H9 (cell line): ENCODE measurements around the gene TIMP1. TPM values are rescaled to one million over a fixed set of nuclear protein-coding genes. Genes with fewer than 3 reads are reported as not detected.
A peak's percentile ranks its signal among the peaks of the same experiment; 100 is the strongest.

ENCODE experiments used
- DNase-seq: peaks from one replicate; pipeline ENCODE4 v3.0.0-alpha.2; 2017
- H2AFZ ChIP-seq: one replicate; pipeline ENCODE4 v1.6.1; 2013; ENCODE audit warnings: mild to moderate bottlenecking, low read length, control low read depth, moderate library complexity
- H2AK5ac ChIP-seq: 2 replicates; pipeline ENCODE4 v1.6.1; 2013; ENCODE audit warnings: low read length, control low read depth, mixed read lengths; ENCODE audit not compliant: insufficient read length
- H2BK120ac ChIP-seq: one replicate; pipeline ENCODE4 v1.6.1; 2013; ENCODE audit warnings: low read depth, mild to moderate bottlenecking, low read length, control low read depth, inconsistent platforms; ENCODE audit not compliant: poor library complexity, severe bottlenecking
- H2BK12ac ChIP-seq: 2 replicates; pipeline ENCODE4 v1.6.1; 2013; ENCODE audit warnings: low read length, control low read depth, mixed read lengths, low read depth; ENCODE audit not compliant: insufficient read length
- H2BK15ac ChIP-seq: 2 replicates; pipeline ENCODE4 v1.6.1; 2013; ENCODE audit warnings: low read depth, low read length, control low read depth
- H2BK20ac ChIP-seq: one replicate; pipeline ENCODE4 v1.6.1; 2013; ENCODE audit warnings: low read depth, mild to moderate bottlenecking, low read length, control low read depth, inconsistent platforms; ENCODE audit not compliant: poor library complexity, severe bottlenecking
- H2BK5ac ChIP-seq: 2 replicates; pipeline ENCODE4 v1.6.1; 2013; ENCODE audit warnings: low read length, control low read depth, mixed read lengths; ENCODE audit not compliant: insufficient read length
- H3K14ac ChIP-seq: 2 replicates; pipeline ENCODE4 v1.6.1; 2013; ENCODE audit warnings: low read length, control low read depth; ENCODE audit not compliant: insufficient read depth
- H3K18ac ChIP-seq: 2 replicates; pipeline ENCODE4 v1.6.1; 2013; ENCODE audit warnings: low read depth, mild to moderate bottlenecking, mixed read lengths, low read length, control low read depth; ENCODE audit not compliant: insufficient read length
- H3K23ac ChIP-seq: 2 replicates; pipeline ENCODE4 v1.6.1; 2013; ENCODE audit warnings: low read length, control low read depth, mixed read lengths, low read depth; ENCODE audit not compliant: insufficient read length
- H3K23me2 ChIP-seq: 2 replicates; pipeline ENCODE4 v1.6.1; 2013; ENCODE audit warnings: low read depth, mild to moderate bottlenecking, mixed read lengths, low read length, control low read depth; ENCODE audit not compliant: insufficient read length, poor library complexity, severe bottlenecking
- H3K27ac ChIP-seq: 2 replicates; pipeline ENCODE4 v1.5.1; 2013; ENCODE audit warnings: low read length, control low read depth, mixed read lengths, low read depth; ENCODE audit not compliant: insufficient read length
- H3K27me3 ChIP-seq: 2 replicates; pipeline ENCODE4 v1.6.1; 2013; ENCODE audit warnings: low read length, control low read depth, inconsistent platforms; ENCODE audit not compliant: insufficient read depth
- H3K4ac ChIP-seq: 2 replicates; pipeline ENCODE4 v1.6.1; 2013; ENCODE audit warnings: low read depth, mild to moderate bottlenecking, control low read depth, inconsistent platforms, low read length, moderate library complexity
- H3K4me1 ChIP-seq: 2 replicates; pipeline ENCODE4 v1.6.1; 2013; ENCODE audit warnings: low read length, control low read depth, inconsistent platforms; ENCODE audit not compliant: insufficient read depth
- H3K4me2 ChIP-seq: 2 replicates; pipeline ENCODE4 v1.6.1; 2013; ENCODE audit warnings: low read length, control low read depth, mixed read lengths; ENCODE audit not compliant: insufficient read length, insufficient read depth
- H3K56ac ChIP-seq: 2 replicates; pipeline ENCODE4 v1.6.1; 2013; ENCODE audit warnings: low read depth, mild to moderate bottlenecking, mixed read lengths, low read length, control low read depth; ENCODE audit not compliant: insufficient read length
- H3K79me1 ChIP-seq: 2 replicates; pipeline ENCODE4 v1.6.1; 2013; ENCODE audit warnings: low read depth, mild to moderate bottlenecking, moderate library complexity, low read length, control low read depth, inconsistent platforms; ENCODE audit not compliant: insufficient read depth, poor library complexity, severe bottlenecking
- H3K79me2 ChIP-seq: 2 replicates; pipeline ENCODE4 v1.6.1; 2013; ENCODE audit warnings: low read length, control low read depth, inconsistent platforms; ENCODE audit not compliant: insufficient read depth
- H3K9ac ChIP-seq: 2 replicates; pipeline ENCODE4 v1.6.1; 2013; ENCODE audit warnings: low read length, control low read depth, mixed read lengths; ENCODE audit not compliant: insufficient read length; ENCODE audit errors: extremely low read depth
- H3K9me3 ChIP-seq: one replicate; pipeline ENCODE4 v1.6.1; 2013; ENCODE audit warnings: low read depth, low read length, inconsistent platforms; ENCODE audit not compliant: control insufficient read depth
- H3T11ph ChIP-seq: one replicate; pipeline ENCODE4 v1.6.1; 2013; ENCODE audit warnings: mild to moderate bottlenecking, low read length, control low read depth, inconsistent platforms
- H4K20me1 ChIP-seq: one replicate; pipeline ENCODE4 v1.6.1; 2013; ENCODE audit not compliant: control insufficient read depth, insufficient read length, insufficient read depth
- H4K5ac ChIP-seq: 2 replicates; pipeline ENCODE4 v1.6.1; 2013; ENCODE audit warnings: low read depth, mild to moderate bottlenecking, mixed read lengths, low read length, control low read depth; ENCODE audit not compliant: insufficient read length
- H4K8ac ChIP-seq: replicated peaks from 2 replicates; pipeline ENCODE4 v1.6.1; 2013; ENCODE audit warnings: low read length, control low read depth, mixed read lengths, low read depth; ENCODE audit not compliant: insufficient read length
- H4K91ac ChIP-seq: 2 replicates; pipeline ENCODE4 v1.6.1; 2013; ENCODE audit warnings: low read depth, mild to moderate bottlenecking, moderate library complexity, mixed read lengths, low read length, control low read depth; ENCODE audit not compliant: insufficient read length
- H3K27ac Mint-ChIP-seq, 3 experiments: 2 replicates in 2 of 3; 3 replicates in 1 of 3; pipeline ENCODE4 v1.8.0; 2020 to 2021; ENCODE audit warnings: mixed read lengths in 3 of 3, mild to moderate bottlenecking in 1 of 3, moderate library complexity in 1 of 3
- H3K27me3 Mint-ChIP-seq: 2 replicates; pipeline ENCODE4 v1.8.0; 2021; ENCODE audit warnings: low read depth, mild to moderate bottlenecking, moderate library complexity, mixed read lengths
- H3K36me3 Mint-ChIP-seq, 3 experiments: 2 replicates in 2 of 3; 3 replicates in 1 of 3; pipeline ENCODE4 v1.8.0; 2020 to 2021; ENCODE audit warnings: low read depth in 3 of 3, mixed read lengths in 3 of 3; ENCODE audit not compliant: insufficient read depth in 1 of 3
- H3K4me1 Mint-ChIP-seq, 2 experiments: 2 replicates each; pipeline ENCODE4 v1.8.0; 2020; ENCODE audit warnings: mixed read lengths in 2 of 2
- H3K4me3 Mint-ChIP-seq, 2 experiments: 2 replicates in 1 of 2; 3 replicates in 1 of 2; pipeline ENCODE4 v1.8.0; 2020 to 2021; ENCODE audit warnings: mild to moderate bottlenecking in 2 of 2, mixed read lengths in 2 of 2, moderate library complexity in 1 of 2
- H3K9me3 Mint-ChIP-seq, 2 experiments: 2 replicates in 1 of 2; 3 replicates in 1 of 2; pipeline ENCODE4 v1.8.0; 2020; ENCODE audit warnings: mild to moderate bottlenecking in 2 of 2, mixed read lengths in 2 of 2, moderate library complexity in 1 of 2
- WGBS: extraction: QIAGEN DNeasy Blood & Tissue Kit; methylation state at CpG from one replicate; pipeline ENCODE4 v1.1.7; 2013; ENCODE audit warnings: missing lambda C conversion rate, low lambda C conversion rate, mixed read lengths; ENCODE audit not compliant: insufficient read length; ENCODE audit errors: extremely low coverage; 5-methylcytosine and 5-hydroxymethylcytosine counted together
- total RNA-seq: library from RNA; stranded (reverse); gene quantifications from 2 replicates; pipeline ENCODE4 v1.2.1, GENCODE V29; 2021
- TF ChIP-seq, protein P1 (sequence below): fragments of 200-600 bp; sonication (generic); conservative IDR thresholded peaks from 3 replicates; pipeline ENCODE4 v1.8.0; 2021; ENCODE audit warnings: antibody characterized with exemption, mild to moderate bottlenecking

TIMP1 gene
- total RNA-seq, 1 experiment from 2014 or later = 65.1 TPM

DNA sequence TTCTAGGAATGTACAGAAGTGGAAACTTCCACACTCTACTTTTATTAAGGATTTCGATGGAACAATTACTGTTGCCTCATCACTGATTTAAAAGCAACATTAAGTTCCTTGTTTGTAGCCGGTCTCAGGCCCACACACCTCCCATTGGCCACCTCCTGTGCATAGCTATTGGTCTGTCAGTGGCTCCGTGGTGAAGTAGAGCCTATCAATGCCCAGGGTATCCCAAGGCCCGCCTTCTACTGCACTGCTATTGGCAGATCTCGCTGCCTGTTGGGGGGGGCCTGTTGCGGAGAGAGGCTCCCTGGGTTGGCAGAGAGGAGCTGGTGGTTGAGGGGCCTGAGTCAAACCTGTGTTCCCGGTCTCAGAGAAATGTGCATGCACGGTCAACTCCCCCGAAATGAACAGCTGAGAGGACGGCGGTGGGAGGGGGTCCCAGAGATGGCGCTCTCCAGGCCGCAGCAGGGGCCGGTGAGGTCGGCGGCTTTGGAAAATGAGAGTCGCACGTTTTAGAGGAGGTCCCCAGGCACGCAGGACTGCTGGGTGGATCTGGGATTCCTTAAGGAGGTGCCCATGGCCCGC, 26.1 kb upstream of the TIMP1 start:
- WGBS = no CpG with 5 or more reads among the region's 20 CpGs
- Histone ChIP-seq H2AK5ac (no peak overlapping the region), H3K23me2 (no peaks in the 10 kb centered on the region), H2BK20ac (no peak overlapping the region), H2BK15ac (no peak overlapping the region), H4K8ac (no peak overlapping the region), H3K27ac (no peak overlapping the region), H3K56ac (no peak overlapping the region), H3K23ac (no peak overlapping the region), H3K18ac (peak overlapping the region; percentile 73), H3K79me2 (no peaks in the 10 kb centered on the region), H3K9ac (peak overlapping the region; percentile 58), H3T11ph (no peak overlapping the region), H3K79me1 (no peaks in the 10 kb centered on the region), H2AFZ (no peak overlapping the region), H2BK120ac (no peak overlapping the region), H2BK12ac (no peak overlapping the region), H4K91ac (no peak overlapping the region), H3K4me2 (peak overlapping the region; percentile 30), H4K20me1 (no peaks in the 10 kb centered on the region), H2BK5ac (no peak overlapping the region), H3K9me3 (peaks cover 16% of the 10 kb centered on the region), H3K4ac (no peak overlapping the region), H3K27me3 (no peaks in the 10 kb centered on the region), H4K5ac (no peak overlapping the region), H3K14ac (0 out of 2 replicates have a peak overlapping the region, but pooled peaks have one; percentile 76), H3K4me1 (no peaks in the 10 kb centered on the region)
- peaks cover 13 to 22% of the 10 kb centered on the region in 2 experiments for H3K4me1 Mint-ChIP-seq
- no peaks in the 10 kb centered on the region for H3K27me3 Mint-ChIP-seq
- peaks cover 0 to 1% (median 0%) of the 10 kb centered on the region in 3 experiments; a peak in 3 of 7 replicates for H3K36me3 Mint-ChIP-seq
- peak overlapping the region; percentile 73 to 86 for H3K4me3 Mint-ChIP-seq
- DNase-seq = peak; percentile 93
- peak overlapping the region; percentile 94 to 97 (median 95); a peak in 6 of 7 replicates for H3K27ac Mint-ChIP-seq
- H3K9me3 Mint-ChIP-seq = peaks cover 54 to 71% of the 10 kb centered on the region in 2 experiments
- TF ChIP-seq, protein P1, sequence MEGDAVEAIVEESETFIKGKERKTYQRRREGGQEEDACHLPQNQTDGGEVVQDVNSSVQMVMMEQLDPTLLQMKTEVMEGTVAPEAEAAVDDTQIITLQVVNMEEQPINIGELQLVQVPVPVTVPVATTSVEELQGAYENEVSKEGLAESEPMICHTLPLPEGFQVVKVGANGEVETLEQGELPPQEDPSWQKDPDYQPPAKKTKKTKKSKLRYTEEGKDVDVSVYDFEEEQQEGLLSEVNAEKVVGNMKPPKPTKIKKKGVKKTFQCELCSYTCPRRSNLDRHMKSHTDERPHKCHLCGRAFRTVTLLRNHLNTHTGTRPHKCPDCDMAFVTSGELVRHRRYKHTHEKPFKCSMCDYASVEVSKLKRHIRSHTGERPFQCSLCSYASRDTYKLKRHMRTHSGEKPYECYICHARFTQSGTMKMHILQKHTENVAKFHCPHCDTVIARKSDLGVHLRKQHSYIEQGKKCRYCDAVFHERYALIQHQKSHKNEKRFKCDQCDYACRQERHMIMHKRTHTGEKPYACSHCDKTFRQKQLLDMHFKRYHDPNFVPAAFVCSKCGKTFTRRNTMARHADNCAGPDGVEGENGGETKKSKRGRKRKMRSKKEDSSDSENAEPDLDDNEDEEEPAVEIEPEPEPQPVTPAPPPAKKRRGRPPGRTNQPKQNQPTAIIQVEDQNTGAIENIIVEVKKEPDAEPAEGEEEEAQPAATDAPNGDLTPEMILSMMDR = no peak
